Coronary artery (tissue), 2 donors: ENCODE results near the gene KCNH1.

Experiments used
- DNase-seq: peaks from one replicate; pipeline ENCODE4 v3.0.0-alpha.2; 2017; ENCODE audit warnings: low spot score
- H3K27ac ChIP-seq, 2 donors: fragments of 200-600 bp; sonication (generic); one replicate each; pipeline ENCODE4 v1.5.1; 2016 to 2019
- H3K4me3 ChIP-seq: fragments of 200-600 bp; sonication (generic); 2 replicates; pipeline ENCODE4 v1.5.1; 2016; ENCODE audit warnings: mild to moderate bottlenecking, moderate library complexity
- CTCF ChIP-seq: fragments of 200-600 bp; sonication (generic); IDR thresholded peaks from one replicate; pipeline ENCODE4 v1.5.1; 2019; ENCODE audit warnings: antibody characterized with exemption

Gene KCNH1

DNA sequence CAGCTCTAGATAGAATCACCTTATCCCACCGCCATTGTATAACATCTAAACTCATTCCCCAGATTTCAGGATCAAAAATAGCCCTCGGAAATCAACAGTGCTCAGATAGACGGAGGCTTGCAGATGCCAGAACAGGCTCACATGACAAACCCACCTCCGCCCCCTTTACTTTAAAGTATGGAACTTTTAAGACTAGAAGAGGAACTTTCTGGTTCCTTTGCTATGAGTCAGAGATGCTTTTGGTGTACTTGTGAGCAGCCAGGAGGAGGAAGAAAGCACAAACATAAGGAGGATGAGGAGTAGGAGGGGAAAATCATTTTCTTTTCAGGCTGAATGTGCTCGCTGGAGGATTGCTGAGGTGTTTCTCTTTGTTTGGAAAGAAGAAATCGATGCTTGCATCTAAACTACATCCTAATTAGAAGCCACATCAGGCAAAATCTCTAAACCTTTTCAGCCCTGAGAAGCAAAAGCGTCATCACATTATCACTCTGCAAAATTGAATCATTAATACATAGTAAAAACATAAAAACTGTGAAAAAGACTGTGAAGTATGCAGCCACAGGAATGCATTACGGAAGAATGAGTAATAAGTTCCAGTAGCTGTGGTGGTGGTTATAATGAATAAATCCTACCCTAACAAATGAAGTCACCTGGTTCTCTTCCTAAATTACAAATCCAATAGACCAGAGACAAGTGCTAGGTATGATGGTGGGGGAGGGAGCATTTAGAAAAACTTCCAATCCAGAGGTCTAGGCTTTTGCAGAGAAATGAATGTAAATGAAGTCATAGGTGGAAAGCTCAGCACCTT is 251.3 kb downstream of the KCNH1 start:
- no peak overlapping the region for H3K4me3 ChIP-seq
- no peak overlapping the region for H3K27ac ChIP-seq
- no peak for TF ChIP-seq CTCF
- no peak for DNase-seq

GRCh38 chr1:210878564-210878963 is 255.4 kb downstream of the KCNH1 start:
- Histone ChIP-seq H3K4me3 (no peak overlapping the region), H3K27ac (no peak overlapping the region)
- no peak for DNase-seq
- no peak for TF ChIP-seq CTCF

GRCh38 chr1:210876275-210876674 is 257.7 kb downstream of the KCNH1 start:
- DNase-seq: no peak
- H3K4me3 ChIP-seq: no peak overlapping the region
- H3K27ac ChIP-seq: no peak overlapping the region
- no peak for TF ChIP-seq CTCF

DNA sequence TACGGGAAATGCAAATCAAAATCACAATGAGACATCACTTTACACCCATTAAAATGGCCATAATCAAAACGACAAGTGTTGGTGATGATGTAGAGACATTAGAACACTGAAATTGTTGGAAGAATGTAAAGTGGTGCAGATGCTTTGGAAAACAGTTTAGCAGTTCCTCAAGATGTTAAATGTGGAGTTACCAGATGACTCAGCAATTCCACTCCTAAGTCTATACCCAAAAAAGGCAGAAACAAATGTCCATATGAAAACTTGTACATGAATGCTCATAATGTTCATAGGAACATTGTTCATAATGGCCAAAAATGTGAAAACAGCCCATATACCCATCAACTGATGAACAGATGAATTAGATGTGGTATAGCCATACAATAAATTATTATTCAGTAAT is 267.4 kb downstream of the KCNH1 start:
- no peak for DNase-seq
- Histone ChIP-seq H3K4me3 (no peak overlapping the region), H3K27ac (no peak overlapping the region)
- no peak for TF ChIP-seq CTCF

DNA sequence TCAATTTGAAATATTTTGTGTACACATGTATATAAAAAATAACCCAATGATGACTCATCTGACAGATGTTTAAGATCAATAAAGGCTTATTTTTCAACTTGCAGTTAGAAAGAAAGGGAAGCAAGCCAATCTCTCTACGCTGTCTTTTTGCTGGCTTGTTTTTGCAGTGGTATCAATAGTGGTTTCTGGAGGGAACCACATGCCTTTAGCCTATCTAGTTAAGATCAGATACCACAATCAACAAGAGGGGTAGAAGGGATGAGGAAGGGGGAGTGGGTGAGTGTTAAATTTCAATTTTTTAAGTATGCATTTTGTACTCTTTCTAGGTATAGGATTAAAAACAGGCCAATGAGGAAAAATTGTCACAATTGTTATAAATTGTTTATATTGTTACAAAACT is 276.2 kb downstream of the KCNH1 start:
- Histone ChIP-seq H3K4me3 (no peak overlapping the region), H3K27ac (no peak overlapping the region)
- no peak for TF ChIP-seq CTCF
- DNase-seq: no peak

DNA sequence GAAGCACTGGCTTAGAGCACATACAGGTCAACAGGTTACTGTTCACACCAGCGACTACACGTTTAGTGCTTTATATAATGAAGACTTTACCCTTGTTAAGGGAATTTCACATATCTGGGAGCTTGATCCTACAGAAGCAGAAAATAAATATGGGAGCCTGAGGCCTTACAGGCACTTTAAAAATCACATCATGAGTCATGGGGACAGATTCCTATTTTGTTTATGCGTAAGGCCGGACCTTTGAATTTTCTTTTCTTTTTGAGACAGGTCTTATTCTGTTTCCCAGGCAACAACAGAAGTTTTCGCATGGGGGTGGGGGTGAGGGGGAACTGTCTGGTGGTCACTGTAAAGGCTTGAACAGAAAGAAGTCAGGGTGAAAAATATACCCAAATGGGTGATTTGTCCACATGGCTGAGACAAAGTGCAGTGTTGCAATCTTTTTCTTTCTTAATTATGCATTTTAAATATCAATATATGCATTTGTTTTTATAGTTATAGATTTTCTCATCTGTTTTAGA is 276.7 kb downstream of the KCNH1 start:
- no peak for TF ChIP-seq CTCF
- no peak for DNase-seq
- Histone ChIP-seq H3K27ac (no peak overlapping the region), H3K4me3 (no peak overlapping the region)

- no peak for DNase-seq
- Histone ChIP-seq H3K27ac (no peak overlapping the region), H3K4me3 (no peak overlapping the region)
- no peak for TF ChIP-seq CTCF
Observed at GRCh38 chr1:210855440-210855839, 278.5 kb downstream of the KCNH1 start.
